GM23338 (cell line): ENCODE results near the gene EIF4G3. TPM values are rescaled to one million over a fixed set of nuclear protein-coding genes. Genes with fewer than 3 reads are reported as not detected.

Experiments
- ATAC-seq: fragments of 200-7000 bp; cut with Tn5 transposase; 3 replicates; pipeline ENCODE4 v1.9.1; 2020
- DNase-seq: peaks from one replicate; pipeline ENCODE4 v3.0.0-alpha.2; 2015; ENCODE audit warnings: low spot score
- H2AFZ ChIP-seq: fragments of 200-600 bp; sonication (generic); 2 replicates; pipeline ENCODE4 v1.8.0; 2016; ENCODE audit warnings: antibody characterized with exemption, mild to moderate bottlenecking, moderate library complexity
- H3F3A ChIP-seq: fragments of 200-600 bp; sonication (generic); replicated peaks from 2 replicates; pipeline ENCODE4 v1.8.0; 2017; ENCODE audit warnings: antibody characterized with exemption, mixed run types, low read depth
- H3K27ac ChIP-seq: fragments of 200-600 bp; sonication (generic); 2 replicates; pipeline ENCODE4 v1.6.1; 2016; ENCODE audit warnings: low read depth
- H3K27me3 ChIP-seq: fragments of 200-600 bp; sonication (generic); 2 replicates; pipeline ENCODE4 v1.8.0; 2016; ENCODE audit warnings: mild to moderate bottlenecking, mixed run types, moderate library complexity; ENCODE audit not compliant: insufficient read depth
- H3K36me3 ChIP-seq: fragments of 200-600 bp; sonication (generic); 2 replicates; pipeline ENCODE4 v1.8.0; 2016; ENCODE audit warnings: mild to moderate bottlenecking; ENCODE audit not compliant: insufficient read depth
- H3K4me1 ChIP-seq: fragments of 200-600 bp; sonication (generic); 2 replicates; pipeline ENCODE4 v1.8.0; 2016; ENCODE audit warnings: mild to moderate bottlenecking, moderate library complexity; ENCODE audit not compliant: insufficient read depth
- H3K4me2 ChIP-seq: fragments of 200-600 bp; sonication (generic); 2 replicates; pipeline ENCODE4 v1.7.1; 2017; ENCODE audit warnings: mixed run types
- H3K4me3 ChIP-seq: fragments of 200-600 bp; sonication (generic); 2 replicates; pipeline ENCODE4 v1.6.1; 2016; ENCODE audit warnings: mixed run types
- H3K79me2 ChIP-seq: fragments of 200-600 bp; sonication (generic); replicated peaks from 2 replicates; pipeline ENCODE4 v1.8.0; 2017; ENCODE audit warnings: mild to moderate bottlenecking; ENCODE audit not compliant: insufficient read depth
- H3K9me2 ChIP-seq: fragments of 200-600 bp; sonication (generic); 2 replicates; pipeline ENCODE4 v1.8.0; 2017; ENCODE audit not compliant: insufficient read depth
- H4K20me1 ChIP-seq: fragments of 200-600 bp; sonication (generic); replicated peaks from 2 replicates; pipeline ENCODE4 v1.8.0; 2017; ENCODE audit warnings: mild to moderate bottlenecking; ENCODE audit not compliant: insufficient read depth
- H3K27ac Mint-ChIP-seq: 2 replicates; pipeline ENCODE4 v1.8.0; 2020; ENCODE audit warnings: inconsistent platforms, mild to moderate bottlenecking, moderate library complexity, mixed read lengths
- H3K27me3 Mint-ChIP-seq: 3 replicates; pipeline ENCODE4 v1.8.0; 2022; ENCODE audit warnings: low read depth, mild to moderate bottlenecking, moderate library complexity, mixed read lengths, inconsistent platforms; ENCODE audit not compliant: insufficient read depth, poor library complexity
- H3K36me3 Mint-ChIP-seq: 3 replicates; pipeline ENCODE4 v1.8.0; 2021; ENCODE audit warnings: low read depth, mild to moderate bottlenecking, inconsistent platforms, moderate library complexity, mixed read lengths
- H3K4me1 Mint-ChIP-seq: 3 replicates; pipeline ENCODE4 v1.8.0; 2020; ENCODE audit warnings: mild to moderate bottlenecking, inconsistent platforms, mixed read lengths
- H3K4me3 Mint-ChIP-seq: 3 replicates; pipeline ENCODE4 v1.8.0; 2021; ENCODE audit warnings: moderate library complexity, mild to moderate bottlenecking, inconsistent platforms, mixed read lengths
- H3K9me3 Mint-ChIP-seq: 3 replicates; pipeline ENCODE4 v1.8.0; 2020; ENCODE audit warnings: moderate library complexity, mild to moderate bottlenecking, inconsistent platforms, mixed read lengths
- CREB1 ChIP-seq: fragments of 250-450 bp; sonication (Bioruptor Pico); IDR thresholded peaks from 2 replicates; pipeline ENCODE4 v1.5.0; 2020; ENCODE audit warnings: low read depth, mild to moderate bottlenecking, moderate library complexity
- ETS1 ChIP-seq: IDR thresholded peaks from 2 replicates; pipeline ENCODE4 v1.6.1; 2016; ENCODE audit warnings: antibody characterized with exemption
- EZH2 ChIP-seq: fragments of 200-600 bp; sonication (generic); IDR thresholded peaks from one replicate; pipeline ENCODE4 v1.8.0; 2017; ENCODE audit warnings: antibody characterized with exemption, mild to moderate bottlenecking, low read depth; ENCODE audit not compliant: unreplicated experiment
- EZH2phosphoT487 ChIP-seq: fragments of 200-600 bp; sonication (generic); IDR thresholded peaks from one replicate; pipeline ENCODE4 v1.8.1; 2018; ENCODE audit warnings: antibody characterized with exemption; ENCODE audit not compliant: unreplicated experiment
- JUNB ChIP-seq: IDR thresholded peaks from one replicate; pipeline ENCODE4 v1.6.1; 2016; ENCODE audit warnings: antibody characterized with exemption; ENCODE audit not compliant: unreplicated experiment
- NANOG ChIP-seq: IDR thresholded peaks from 2 replicates; pipeline ENCODE4 v1.6.1; 2016; ENCODE audit warnings: antibody characterized with exemption, borderline replicate concordance
- POLR2AphosphoS5 ChIP-seq: IDR thresholded peaks from 2 replicates; pipeline ENCODE4 v1.6.1; 2016; ENCODE audit warnings: antibody characterized with exemption, low read depth
- STAT1 ChIP-seq: IDR thresholded peaks from one replicate; pipeline ENCODE4 v1.6.1; 2016; ENCODE audit warnings: antibody characterized with exemption; ENCODE audit not compliant: unreplicated experiment
- ZNF114 ChIP-seq: fragments of 250-450 bp; sonication (Bioruptor Pico); IDR thresholded peaks from 2 replicates; pipeline ENCODE4 v1.5.0; 2020; ENCODE audit warnings: mild to moderate bottlenecking, moderate library complexity
- ZNF331 ChIP-seq: fragments of 250-450 bp; sonication (Bioruptor Pico); IDR thresholded peaks from 2 replicates; pipeline ENCODE4 v1.5.0; 2020; ENCODE audit warnings: low read depth, mild to moderate bottlenecking, moderate library complexity
- ZNF462 ChIP-seq: fragments of 250-450 bp; sonication (Bioruptor Pico); IDR thresholded peaks from 2 replicates; pipeline ENCODE4 v1.5.0; 2020; ENCODE audit warnings: mild to moderate bottlenecking, moderate library complexity
- polyA plus RNA-seq: library from polyadenylated mRNA; unstranded; fragments of >200 nt; fragmentation: Nextera tagmentation; extraction: Ambion mirVana; gene quantifications from 2 replicates; pipeline ENCODE4 v1.2.1, GENCODE V29; 2016
- total RNA-seq: library from RNA; depleted of rRNA; stranded (reverse); fragments of >200 nt; shearing (Covaris generic); gene quantifications from 2 replicates; pipeline ENCODE4 v1.2.3, GENCODE V29; 2014

Gene EIF4G3
- total and polyA plus RNA-seq, 2 experiments from 2014 or later, result 37.9 to 68.1 TPM

- Histone ChIP-seq H3K79me2 (peaks cover 13% of the 10 kb centered on the region), H3K4me3 (no peak overlapping the region), H3K4me2 (no peak overlapping the region), H4K20me1 (0 out of 2 replicates have a peak, but pooled peaks cover 3% of the 10 kb centered on the region), H2AFZ (no peak overlapping the region), H3K27ac (no peak overlapping the region), H3F3A (no peaks in the 10 kb centered on the region), H3K4me1 (no peaks in the 10 kb centered on the region), H3K36me3 (no peaks in the 10 kb centered on the region), H3K27me3 (no peaks in the 10 kb centered on the region), H3K9me2 (no peaks in the 10 kb centered on the region)
- Mint-ChIP-seq H3K27me3 (peaks cover 3% of the 10 kb centered on the region), H3K27ac (no peak overlapping the region), H3K36me3 (no peaks in the 10 kb centered on the region), H3K4me1 (peaks cover 3% of the 10 kb centered on the region; the same call in 1 of the 3 replicates), H3K4me3 (no peak overlapping the region), H3K9me3 (no peaks in the 10 kb centered on the region)
- no peak for TF ChIP-seq STAT1
- TF ChIP-seq NANOG, result no peak
- TF ChIP-seq ETS1, result no peak
- TF ChIP-seq EZH2, result no peak
- TF ChIP-seq POLR2AphosphoS5, result no peak
- TF ChIP-seq ZNF331, result no peak
- DNase-seq (no peak), ATAC-seq (no peak)
Measured at GRCh38 chr1:21066356-21067012, 110.2 kb downstream of the EIF4G3 start.

GRCh38 chr1:21065851-21066250 lies 110.8 kb downstream of the EIF4G3 start:
- Histone ChIP-seq H4K20me1 (0 out of 2 replicates have a peak, but pooled peaks cover 3% of the 10 kb centered on the region), H3K27ac (no peak overlapping the region), H2AFZ (no peak overlapping the region), H3K9me2 (no peaks in the 10 kb centered on the region), H3K27me3 (no peaks in the 10 kb centered on the region), H3K79me2 (peaks cover 11% of the 10 kb centered on the region), H3K4me3 (no peak overlapping the region), H3F3A (no peaks in the 10 kb centered on the region), H3K4me2 (no peak overlapping the region), H3K36me3 (no peaks in the 10 kb centered on the region), H3K4me1 (no peaks in the 10 kb centered on the region)
- ATAC-seq (no peak), DNase-seq (no peak)
- Mint-ChIP-seq H3K4me3 (no peak overlapping the region), H3K36me3 (no peaks in the 10 kb centered on the region), H3K27ac (no peak overlapping the region), H3K9me3 (no peaks in the 10 kb centered on the region), H3K27me3 (peaks cover 3% of the 10 kb centered on the region), H3K4me1 (peaks cover 3% of the 10 kb centered on the region; the same call in 1 of the 3 replicates)
- TF ChIP-seq EZH2phosphoT487 (no peak), CREB1 (CRISPR knock-in tag) (no peak), JUNB (no peak), ZNF331 (no peak), POLR2AphosphoS5 (no peak), ZNF462 (CRISPR knock-in tag) (no peak), NANOG (no peak), ZNF114 (no peak)
